OCI-LY3 (cell line): Measurements from ENCODE around the gene COMMD10.

Experiments used
- H2AFZ ChIP-seq: fragments of 200-600, 300-600 bp; shearing (Covaris generic); 2 replicates; pipeline ENCODE4 v1.6.0; 2014; ENCODE audit warnings: antibody characterized with exemption, low read depth, low read length
- H3K27ac ChIP-seq: fragments of 200-600, 300-600 bp; sonication (generic); 2 replicates; pipeline ENCODE4 v1.5.1; 2014; ENCODE audit warnings: mild to moderate bottlenecking, low read length, moderate library complexity, mixed read lengths
- H3K27me3 ChIP-seq: fragments of 200-600, 300-600 bp; sonication (generic); 2 replicates; pipeline ENCODE4 v1.6.1; 2014; ENCODE audit warnings: low read depth, low read length, mixed read lengths
- H3K36me3 ChIP-seq: fragments of 200-600, 300-600 bp; sonication (generic); replicated peaks from 2 replicates; pipeline ENCODE3; 2014; ENCODE audit warnings: low read depth, low read length, mixed read lengths
- H3K4me1 ChIP-seq: fragments of 300-600, 200-600 bp; sonication (generic); 2 replicates; pipeline ENCODE4 v1.6.1; 2014; ENCODE audit warnings: low read length, mixed read lengths
- H3K4me2 ChIP-seq: fragments of 200-600, 300-600 bp; sonication (generic); 2 replicates; pipeline ENCODE4 v1.6.1; 2014; ENCODE audit warnings: low read length, mixed read lengths
- H3K4me3 ChIP-seq: fragments of 300-600, 200-600 bp; sonication (generic); 2 replicates; pipeline ENCODE4 v1.5.1; 2014; ENCODE audit warnings: antibody characterized with exemption, mild to moderate bottlenecking, low read length, moderate library complexity
- H3K79me2 ChIP-seq: fragments of 300-600, 200-600 bp; shearing (Covaris generic); 2 replicates; pipeline ENCODE4 v1.6.1; 2014; ENCODE audit warnings: mild to moderate bottlenecking, low read length, mixed read lengths
- H3K9ac ChIP-seq: fragments of 300-600, 200-600 bp; shearing (Covaris generic); 2 replicates; pipeline ENCODE4 v1.6.0; 2014; ENCODE audit warnings: mild to moderate bottlenecking, low read length, moderate library complexity
- H3K9me3 ChIP-seq: fragments of 200-600, 300-600 bp; shearing (Covaris generic); 2 replicates; pipeline ENCODE4 v1.6.1; 2014; ENCODE audit warnings: low read length, mixed read lengths; ENCODE audit not compliant: insufficient read depth
- H4K20me1 ChIP-seq: fragments of 200-600, 300-600 bp; sonication (generic); 2 replicates; pipeline ENCODE4 v1.6.1; 2016; ENCODE audit warnings: low read length, mixed read lengths; ENCODE audit not compliant: insufficient read depth
- EZH2phosphoT487 ChIP-seq: fragments of 200-600 bp; shearing (Covaris generic); IDR thresholded peaks from 2 replicates; pipeline ENCODE4 v1.6.1; 2018; ENCODE audit warnings: antibody characterized with exemption, mixed run types, low read depth
- TF ChIP-seq, protein P1 (sequence below): fragments of 200-600, 300-600 bp; sonication (generic); IDR thresholded peaks from 2 replicates; pipeline ENCODE4 v1.5.1; 2014; ENCODE audit warnings: antibody characterized with exemption, low read length, low read depth

The COMMD10 gene

DNA sequence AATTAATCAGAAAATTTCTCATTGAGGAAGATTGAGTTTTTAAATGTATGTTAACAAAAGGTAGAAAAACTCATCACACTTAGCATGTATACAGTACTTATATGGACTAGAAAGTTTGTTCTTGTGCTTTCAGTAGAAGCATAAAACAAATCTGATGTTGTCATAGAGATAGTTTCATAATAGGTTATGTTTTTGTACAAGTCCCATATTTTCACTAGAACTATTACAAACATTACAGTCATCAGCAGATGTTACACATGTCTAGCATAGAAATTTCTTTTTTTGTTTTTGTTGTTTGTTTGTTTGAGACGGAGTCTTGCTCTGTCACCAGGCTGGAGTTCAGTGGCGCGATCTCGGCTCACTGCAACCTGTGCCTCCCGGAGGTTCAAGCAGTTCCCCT, 131.4 kb downstream of the COMMD10 start:
- Histone ChIP-seq H4K20me1 (no peaks in the 10 kb centered on the region), H3K4me1 (no peaks in the 10 kb centered on the region), H3K79me2 (no peaks in the 10 kb centered on the region), H2AFZ (no peak overlapping the region), H3K27me3 (no peaks in the 10 kb centered on the region), H3K9me3 (no peaks in the 10 kb centered on the region), H3K9ac (no peak overlapping the region), H3K4me3 (no peak overlapping the region), H3K27ac (no peak overlapping the region), H3K4me2 (no peak overlapping the region), H3K36me3 (no peaks in the 10 kb centered on the region)
- TF ChIP-seq, protein P1, sequence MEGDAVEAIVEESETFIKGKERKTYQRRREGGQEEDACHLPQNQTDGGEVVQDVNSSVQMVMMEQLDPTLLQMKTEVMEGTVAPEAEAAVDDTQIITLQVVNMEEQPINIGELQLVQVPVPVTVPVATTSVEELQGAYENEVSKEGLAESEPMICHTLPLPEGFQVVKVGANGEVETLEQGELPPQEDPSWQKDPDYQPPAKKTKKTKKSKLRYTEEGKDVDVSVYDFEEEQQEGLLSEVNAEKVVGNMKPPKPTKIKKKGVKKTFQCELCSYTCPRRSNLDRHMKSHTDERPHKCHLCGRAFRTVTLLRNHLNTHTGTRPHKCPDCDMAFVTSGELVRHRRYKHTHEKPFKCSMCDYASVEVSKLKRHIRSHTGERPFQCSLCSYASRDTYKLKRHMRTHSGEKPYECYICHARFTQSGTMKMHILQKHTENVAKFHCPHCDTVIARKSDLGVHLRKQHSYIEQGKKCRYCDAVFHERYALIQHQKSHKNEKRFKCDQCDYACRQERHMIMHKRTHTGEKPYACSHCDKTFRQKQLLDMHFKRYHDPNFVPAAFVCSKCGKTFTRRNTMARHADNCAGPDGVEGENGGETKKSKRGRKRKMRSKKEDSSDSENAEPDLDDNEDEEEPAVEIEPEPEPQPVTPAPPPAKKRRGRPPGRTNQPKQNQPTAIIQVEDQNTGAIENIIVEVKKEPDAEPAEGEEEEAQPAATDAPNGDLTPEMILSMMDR, result no peak
- no peak for TF ChIP-seq EZH2phosphoT487

DNA sequence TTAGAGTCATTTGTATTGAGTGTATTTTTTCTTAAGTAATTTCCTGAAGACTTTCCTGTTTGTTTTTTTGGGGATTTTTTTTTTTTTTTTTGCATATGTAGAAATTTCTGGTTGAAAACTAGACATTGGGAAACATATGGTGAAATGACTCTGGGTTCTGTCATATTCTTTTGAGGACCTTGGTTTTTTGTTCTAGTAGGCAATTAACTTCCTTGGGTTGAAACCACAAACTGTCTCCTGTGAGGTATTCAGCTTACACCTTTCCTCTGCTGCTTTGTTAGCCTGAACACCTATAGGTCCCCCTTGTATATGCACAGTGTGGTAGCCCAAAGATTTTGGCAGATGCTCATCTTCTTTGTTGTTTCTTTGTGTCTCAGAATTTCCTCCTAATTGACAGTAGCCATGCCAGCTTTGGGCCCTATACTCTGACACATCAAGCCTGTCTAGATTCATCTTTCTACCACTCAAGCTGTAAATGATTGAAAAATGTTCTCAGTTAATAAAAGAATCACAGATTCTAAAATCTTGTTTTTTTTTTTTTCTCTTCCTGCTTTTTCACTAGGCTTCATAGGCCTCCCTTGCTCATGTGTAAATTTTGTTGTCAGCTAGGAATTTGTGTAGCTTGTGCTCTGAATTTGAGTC, 140.6 kb downstream of the COMMD10 start:
- H3K9me3 ChIP-seq, result no peaks in the 10 kb centered on the region
- H2AFZ ChIP-seq, result no peak overlapping the region
- no peaks in the 10 kb centered on the region for H3K27me3 ChIP-seq
- H3K36me3 ChIP-seq, result peaks cover 3% of the 10 kb centered on the region
- TF ChIP-seq, protein P1, result no peak
- no peak for TF ChIP-seq EZH2phosphoT487
- H3K4me2 ChIP-seq, result no peak overlapping the region
- H3K4me3 ChIP-seq, result no peak overlapping the region
- no peak overlapping the region for H3K27ac ChIP-seq
- no peaks in the 10 kb centered on the region for H3K79me2 ChIP-seq
- no peaks in the 10 kb centered on the region for H4K20me1 ChIP-seq
- no peak overlapping the region for H3K9ac ChIP-seq
- H3K4me1 ChIP-seq, result no peaks in the 10 kb centered on the region

DNA sequence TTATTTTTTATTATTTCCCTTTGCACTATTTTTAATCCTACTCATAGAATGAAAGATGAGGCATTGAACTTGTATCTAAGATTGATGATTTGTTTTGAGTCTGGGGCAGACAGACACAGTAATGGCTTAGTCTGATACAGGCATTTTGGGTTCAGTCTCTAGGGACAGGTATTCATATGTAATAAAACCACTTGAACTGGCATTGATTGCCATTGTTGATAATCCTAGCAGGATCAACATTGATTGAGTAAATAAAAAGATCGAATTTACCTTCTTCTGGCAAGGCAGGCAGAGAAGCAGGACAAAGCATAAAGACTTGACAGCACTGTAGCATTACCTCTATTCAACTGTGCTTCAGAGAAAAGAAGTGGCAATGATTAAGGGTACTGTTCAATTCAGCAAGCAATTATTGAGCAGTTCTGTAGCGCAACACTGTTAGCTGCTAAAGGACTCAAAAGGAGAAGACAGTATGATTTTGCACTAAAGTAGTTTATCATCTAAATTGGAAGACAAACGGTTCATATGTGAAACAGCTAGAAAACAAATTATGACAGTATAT, 144.4 kb downstream of the COMMD10 start:
- H3K9ac ChIP-seq, result no peak overlapping the region
- no peaks in the 10 kb centered on the region for H3K9me3 ChIP-seq
- no peaks in the 10 kb centered on the region for H3K27me3 ChIP-seq
- TF ChIP-seq, protein P1, result no peak
- TF ChIP-seq EZH2phosphoT487, result no peak
- H3K79me2 ChIP-seq, result no peaks in the 10 kb centered on the region
- no peak overlapping the region for H2AFZ ChIP-seq
- H3K4me2 ChIP-seq, result no peak overlapping the region
- no peak overlapping the region for H3K4me3 ChIP-seq
- H4K20me1 ChIP-seq, result no peaks in the 10 kb centered on the region
- H3K4me1 ChIP-seq, result no peaks in the 10 kb centered on the region
- no peak overlapping the region for H3K27ac ChIP-seq
- H3K36me3 ChIP-seq, result peaks cover under 1% of the 10 kb centered on the region

DNA sequence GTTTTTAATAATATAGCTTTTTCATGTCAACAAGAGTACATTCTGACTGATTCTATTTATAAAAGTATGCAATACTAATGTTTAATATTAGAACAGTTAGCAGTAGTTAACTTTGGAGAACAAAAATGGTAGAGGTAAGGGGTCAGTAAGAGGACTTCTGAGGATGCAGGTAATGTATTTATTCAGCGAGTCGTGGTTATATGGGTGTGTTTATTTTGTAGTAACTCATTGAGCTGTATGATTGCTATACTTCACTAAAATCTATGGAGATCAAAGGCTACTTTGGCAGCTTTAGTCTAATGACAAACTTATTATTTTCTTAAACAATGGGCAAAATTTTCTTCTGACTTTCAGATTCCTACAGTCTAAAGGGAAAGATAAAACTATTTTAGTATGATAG, 146.5 kb downstream of the COMMD10 start:
- no peak overlapping the region for H3K4me3 ChIP-seq
- no peak overlapping the region for H2AFZ ChIP-seq
- H3K9me3 ChIP-seq, result no peaks in the 10 kb centered on the region
- no peaks in the 10 kb centered on the region for H3K36me3 ChIP-seq
- no peak overlapping the region for H3K9ac ChIP-seq
- no peak overlapping the region for H3K4me2 ChIP-seq
- H3K27me3 ChIP-seq, result no peaks in the 10 kb centered on the region
- no peaks in the 10 kb centered on the region for H3K79me2 ChIP-seq
- no peak for TF ChIP-seq EZH2phosphoT487
- TF ChIP-seq, protein P1, result no peak
- no peaks in the 10 kb centered on the region for H4K20me1 ChIP-seq
- H3K4me1 ChIP-seq, result no peaks in the 10 kb centered on the region
- H3K27ac ChIP-seq, result no peak overlapping the region
